Memory B cell (primary cell): ENCODE data around the gene ZKSCAN4.

Source experiments
- ATAC-seq: fragments of 150-1000 bp; cut with Tn5 transposase; 2 replicates; pipeline ENCODE4 v1.10.0; 2021; ENCODE audit warnings: low read depth, mild to moderate bottlenecking, moderate library complexity
- DNase-seq, 2 donors: peaks; one replicate each; pipeline ENCODE4 v3.0.0; 2022; ENCODE audit warnings: low spot score in 2 of 2
- H3K27ac Mint-ChIP-seq: one replicate; pipeline ENCODE4 v1.8.0; 2022; ENCODE audit warnings: mild to moderate bottlenecking, moderate library complexity, mixed read lengths
- H3K27me3 Mint-ChIP-seq: one replicate; pipeline ENCODE4 v1.8.0; 2022; ENCODE audit warnings: mixed read lengths
- H3K36me3 Mint-ChIP-seq: one replicate; pipeline ENCODE4 v1.8.0; 2022; ENCODE audit warnings: mild to moderate bottlenecking, mixed read lengths
- H3K4me1 Mint-ChIP-seq: one replicate; pipeline ENCODE4 v1.8.0; 2022; ENCODE audit warnings: mixed read lengths
- H3K4me3 Mint-ChIP-seq: one replicate; pipeline ENCODE4 v1.8.0; 2022; ENCODE audit warnings: mild to moderate bottlenecking, moderate library complexity, mixed read lengths
- H3K9me3 Mint-ChIP-seq: one replicate; pipeline ENCODE4 v1.8.0; 2022; ENCODE audit warnings: mixed read lengths

The ZKSCAN4 gene

DNA sequence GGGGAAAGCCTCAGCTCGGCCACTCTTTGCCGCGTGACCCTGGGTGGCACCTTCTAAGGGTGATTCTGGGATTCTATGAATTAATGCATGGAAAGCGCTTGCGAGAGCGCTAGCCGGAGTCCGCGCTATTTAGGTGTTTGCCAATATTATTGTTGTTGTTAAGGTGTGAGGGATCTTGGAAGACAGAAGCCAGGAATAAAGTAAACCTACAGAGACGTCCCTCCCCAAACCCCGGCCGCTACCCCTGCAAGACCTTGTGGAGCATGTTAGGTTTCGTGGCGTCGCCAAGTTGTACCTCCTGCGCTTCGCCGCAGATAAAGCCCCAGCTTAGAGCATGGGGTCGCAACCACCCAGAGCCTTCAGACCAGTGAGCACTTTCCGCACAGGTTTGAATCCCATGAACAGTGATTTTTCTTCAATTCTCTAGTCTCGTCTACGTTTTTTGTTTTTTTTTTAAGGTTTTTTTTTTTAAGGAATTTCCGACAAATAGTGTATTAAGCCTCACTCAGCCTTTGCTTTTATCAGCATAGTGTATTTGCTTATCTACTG is 43.9 kb downstream of the ZKSCAN4 start:
- DNase-seq (no peak), ATAC-seq (no peak)
- Mint-ChIP-seq H3K27ac (peak overlapping the region; percentile 4), H3K36me3 (peaks cover 3% of the 10 kb centered on the region), H3K9me3 (peaks cover 6% of the 10 kb centered on the region), H3K4me3 (peak overlapping the region; percentile 21), H3K27me3 (peaks cover 43% of the 10 kb centered on the region), H3K4me1 (peaks cover 15% of the 10 kb centered on the region)

DNA sequence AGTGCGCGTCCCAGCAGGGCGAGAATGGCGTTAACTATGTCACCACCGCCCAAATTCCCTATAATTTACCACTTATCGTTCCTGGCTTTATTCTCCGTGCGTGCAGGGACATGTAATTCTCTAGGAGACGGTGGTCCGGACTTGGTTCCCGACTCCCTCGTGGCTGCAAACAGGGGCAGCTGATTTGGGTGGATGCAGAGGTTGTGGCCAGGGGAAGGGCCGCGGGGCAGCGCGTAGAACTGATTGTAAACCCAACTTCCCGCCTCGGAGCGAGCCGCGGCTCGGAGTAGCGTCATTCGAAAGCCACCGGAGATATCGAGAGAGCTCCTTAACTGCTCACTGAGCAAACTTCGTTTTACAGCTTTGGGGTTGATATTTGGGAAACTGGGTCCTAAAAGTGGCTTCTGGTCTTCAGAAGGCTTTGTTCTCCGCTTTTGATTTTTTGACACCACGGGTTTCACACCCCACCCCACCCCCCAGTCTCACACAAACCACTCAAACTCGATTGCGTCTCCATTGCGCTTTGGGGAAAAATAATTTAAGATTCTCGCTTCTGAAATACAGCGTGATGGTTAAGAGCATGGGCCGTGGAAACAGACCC is 44.5 kb downstream of the ZKSCAN4 start:
- DNase-seq: peak in 1 of 2 donors; percentile 27
- peaks cover 38% of the 10 kb centered on the region for H3K27me3 Mint-ChIP-seq
- H3K4me1 Mint-ChIP-seq: peaks cover 12% of the 10 kb centered on the region
- H3K4me3 Mint-ChIP-seq: peak overlapping the region; percentile 32
- peaks cover 3% of the 10 kb centered on the region for H3K36me3 Mint-ChIP-seq
- peak overlapping the region; percentile 40 for H3K27ac Mint-ChIP-seq
- peaks cover 6% of the 10 kb centered on the region for H3K9me3 Mint-ChIP-seq
- ATAC-seq: no peak

DNA sequence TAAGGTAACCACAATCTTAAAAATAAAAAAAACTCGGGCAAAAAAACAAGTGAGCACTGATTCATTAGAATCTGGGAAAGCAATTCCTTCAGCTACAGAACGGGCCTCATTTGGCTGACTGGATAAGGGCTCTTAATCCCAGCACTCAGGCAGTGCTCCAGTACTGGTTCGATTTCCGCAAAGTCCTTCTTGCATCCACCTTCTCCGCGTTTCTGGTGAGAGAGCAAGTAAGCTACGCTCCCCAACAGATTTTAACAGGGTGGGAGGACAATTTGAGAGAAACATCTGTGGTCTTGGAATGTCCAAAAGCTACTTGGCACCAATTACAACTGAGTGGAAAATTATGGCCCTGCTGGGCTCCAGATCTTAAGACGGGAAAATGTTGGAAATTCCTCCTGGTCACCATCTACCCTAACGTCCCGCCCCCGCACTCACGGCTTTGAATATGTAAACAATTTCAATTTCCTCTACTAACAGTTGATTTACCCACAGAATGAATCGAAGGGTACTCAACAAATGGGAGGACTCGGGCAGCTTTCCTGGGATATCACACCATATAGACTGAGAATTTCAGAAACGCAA is 45.0 kb downstream of the ZKSCAN4 start:
- H3K27me3 Mint-ChIP-seq: peaks cover 33% of the 10 kb centered on the region
- DNase-seq (no peak), ATAC-seq (no peak)
- H3K4me3 Mint-ChIP-seq: no peak overlapping the region
- H3K27ac Mint-ChIP-seq: peak overlapping the region; percentile 40
- peaks cover 6% of the 10 kb centered on the region for H3K4me1 Mint-ChIP-seq
- H3K9me3 Mint-ChIP-seq: peaks cover 6% of the 10 kb centered on the region
- H3K36me3 Mint-ChIP-seq: peaks cover 3% of the 10 kb centered on the region

- no peak for DNase-seq
- H3K4me3 Mint-ChIP-seq: no peak overlapping the region
- peaks cover 3% of the 10 kb centered on the region for H3K36me3 Mint-ChIP-seq
- no peak overlapping the region for H3K27ac Mint-ChIP-seq
- peaks cover 29% of the 10 kb centered on the region for H3K27me3 Mint-ChIP-seq
- H3K4me1 Mint-ChIP-seq: peaks cover 5% of the 10 kb centered on the region
- H3K9me3 Mint-ChIP-seq: peaks cover 5% of the 10 kb centered on the region
- ATAC-seq: no peak
Observed at GRCh38 chr6:28206527-28206926, 45.5 kb downstream of the ZKSCAN4 start.

DNA sequence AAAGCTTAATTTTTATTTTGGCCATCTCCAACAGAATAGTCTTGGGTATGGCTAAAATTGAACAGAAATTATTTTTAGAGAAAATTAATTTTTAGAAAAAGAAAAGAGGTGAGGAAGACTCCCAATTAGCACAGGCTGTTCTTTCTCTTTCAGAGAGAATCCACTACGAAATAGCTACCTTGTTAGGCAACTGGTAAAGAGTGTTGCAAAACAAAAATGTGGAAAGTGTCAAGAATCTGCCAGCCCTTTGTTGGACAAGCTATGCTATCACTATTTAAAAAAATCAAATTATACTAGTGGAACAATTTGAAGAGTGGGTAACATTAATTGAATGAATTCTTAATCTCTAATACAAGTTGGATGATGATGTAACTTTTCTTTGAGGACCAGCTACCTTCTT is 46.2 kb downstream of the ZKSCAN4 start:
- Mint-ChIP-seq H3K4me1 (peaks cover 5% of the 10 kb centered on the region), H3K9me3 (peaks cover 5% of the 10 kb centered on the region), H3K36me3 (peaks cover 3% of the 10 kb centered on the region), H3K27ac (no peak overlapping the region), H3K4me3 (no peak overlapping the region), H3K27me3 (peaks cover 30% of the 10 kb centered on the region)
- no peak for DNase-seq
- no peak for ATAC-seq

DNA sequence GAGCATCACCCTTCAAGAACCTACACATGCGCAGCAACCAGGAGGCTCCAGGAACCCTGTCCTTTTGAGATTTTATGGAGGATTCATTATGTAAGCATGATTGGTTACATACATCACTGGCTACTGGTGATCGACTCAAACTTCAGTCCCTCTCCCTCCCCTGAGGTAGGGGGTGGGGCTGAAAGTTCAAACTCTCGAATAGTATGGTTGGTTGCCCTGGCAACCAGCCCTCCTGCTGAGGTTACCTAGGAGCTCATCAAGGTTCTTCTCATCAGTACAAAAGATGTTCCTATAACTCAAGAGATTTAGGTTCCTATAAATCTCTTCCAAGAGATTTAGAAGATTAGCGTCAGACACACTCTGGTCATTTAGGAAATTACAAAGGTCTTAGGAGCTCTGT is 48.9 kb downstream of the ZKSCAN4 start:
- DNase-seq (no peak), ATAC-seq (no peak)
- Mint-ChIP-seq H3K4me1 (peaks cover 5% of the 10 kb centered on the region), H3K27ac (no peak overlapping the region), H3K9me3 (peaks cover 10% of the 10 kb centered on the region), H3K27me3 (peaks cover 38% of the 10 kb centered on the region), H3K36me3 (peaks cover 6% of the 10 kb centered on the region), H3K4me3 (no peak overlapping the region)

DNA sequence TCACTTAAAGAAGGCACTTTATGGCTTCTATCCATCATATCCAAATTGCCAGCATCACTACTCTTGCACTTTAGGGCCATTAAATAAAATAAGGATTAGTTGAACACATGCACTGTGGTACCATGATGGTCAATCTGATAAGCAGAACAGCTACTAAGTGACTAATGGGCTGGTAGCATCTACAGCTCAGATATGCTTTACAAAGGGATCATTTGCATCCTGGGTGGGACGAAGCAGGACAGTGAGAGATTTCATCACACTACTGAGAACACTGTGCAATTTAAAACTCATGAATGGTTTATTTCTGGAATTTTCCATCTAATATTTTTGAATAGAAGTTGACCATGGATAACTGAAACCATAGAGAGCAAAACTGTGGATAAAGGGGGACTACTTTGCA is 52.0 kb downstream of the ZKSCAN4 start:
- no peak for DNase-seq
- no peak overlapping the region for H3K4me3 Mint-ChIP-seq
- peaks cover 21% of the 10 kb centered on the region for H3K9me3 Mint-ChIP-seq
- peaks cover 24% of the 10 kb centered on the region for H3K27me3 Mint-ChIP-seq
- H3K36me3 Mint-ChIP-seq: peaks cover 10% of the 10 kb centered on the region
- no peak overlapping the region for H3K27ac Mint-ChIP-seq
- ATAC-seq: no peak
- H3K4me1 Mint-ChIP-seq: no peaks in the 10 kb centered on the region
